Epithelial cell of proximal tubule (primary cell): ENCODE measurements around the gene IL1R2. TPM values are rescaled to one million over a fixed set of nuclear protein-coding genes. Genes with fewer than 3 reads are reported as not detected.

Experiments used
- DNase-seq: peaks from one replicate; pipeline ENCODE4 v3.0.0-alpha.2; 2011; ENCODE audit warnings: low read depth
- H3K4me3 ChIP-seq: 2 replicates; pipeline ENCODE4 v1.5.1; 2011; ENCODE audit warnings: low read depth, mild to moderate bottlenecking, low read length
- CTCF ChIP-seq: conservative IDR thresholded peaks from 2 replicates; pipeline ENCODE4 v1.5.1; 2012; ENCODE audit warnings: low read depth, mild to moderate bottlenecking, low read length
- total RNA-seq: library from RNA; depleted of rRNA; stranded (reverse); fragments of >200 nt; gene quantifications from 2 replicates; pipeline ENCODE4 v1.2.3, GENCODE V29; 2015

Gene IL1R2
- total RNA-seq, 1 donor from 2014 or later = 5.4 TPM

- H3K4me3 ChIP-seq = no peak overlapping the region
- no peak for TF ChIP-seq CTCF
- no peak for DNase-seq
Measured at GRCh38 chr2:102044967-102045489, 53.3 kb downstream of the IL1R2 start.

DNA sequence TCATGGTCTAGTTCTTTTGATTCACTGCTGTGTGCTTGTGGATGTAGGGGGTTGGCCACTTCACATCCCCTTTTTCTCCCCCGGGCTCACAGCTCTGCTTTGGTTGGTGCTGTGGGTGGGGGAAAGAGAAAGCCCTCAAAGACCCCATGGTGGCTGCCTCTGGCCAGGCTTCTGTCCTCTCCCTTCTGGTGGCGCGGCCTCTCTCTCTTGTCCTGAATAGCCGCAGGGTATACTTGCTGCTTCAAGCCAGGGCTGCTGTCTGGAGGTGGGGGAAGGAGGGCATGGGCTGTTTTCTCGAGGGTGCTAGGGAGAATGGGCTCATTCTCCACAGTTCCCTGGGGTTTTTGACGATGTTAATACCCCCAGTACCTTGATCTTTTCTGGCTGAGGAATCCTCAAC, 53.9 kb downstream of the IL1R2 start:
- no peak for TF ChIP-seq CTCF
- H3K4me3 ChIP-seq = no peak overlapping the region
- no peak for DNase-seq

DNA sequence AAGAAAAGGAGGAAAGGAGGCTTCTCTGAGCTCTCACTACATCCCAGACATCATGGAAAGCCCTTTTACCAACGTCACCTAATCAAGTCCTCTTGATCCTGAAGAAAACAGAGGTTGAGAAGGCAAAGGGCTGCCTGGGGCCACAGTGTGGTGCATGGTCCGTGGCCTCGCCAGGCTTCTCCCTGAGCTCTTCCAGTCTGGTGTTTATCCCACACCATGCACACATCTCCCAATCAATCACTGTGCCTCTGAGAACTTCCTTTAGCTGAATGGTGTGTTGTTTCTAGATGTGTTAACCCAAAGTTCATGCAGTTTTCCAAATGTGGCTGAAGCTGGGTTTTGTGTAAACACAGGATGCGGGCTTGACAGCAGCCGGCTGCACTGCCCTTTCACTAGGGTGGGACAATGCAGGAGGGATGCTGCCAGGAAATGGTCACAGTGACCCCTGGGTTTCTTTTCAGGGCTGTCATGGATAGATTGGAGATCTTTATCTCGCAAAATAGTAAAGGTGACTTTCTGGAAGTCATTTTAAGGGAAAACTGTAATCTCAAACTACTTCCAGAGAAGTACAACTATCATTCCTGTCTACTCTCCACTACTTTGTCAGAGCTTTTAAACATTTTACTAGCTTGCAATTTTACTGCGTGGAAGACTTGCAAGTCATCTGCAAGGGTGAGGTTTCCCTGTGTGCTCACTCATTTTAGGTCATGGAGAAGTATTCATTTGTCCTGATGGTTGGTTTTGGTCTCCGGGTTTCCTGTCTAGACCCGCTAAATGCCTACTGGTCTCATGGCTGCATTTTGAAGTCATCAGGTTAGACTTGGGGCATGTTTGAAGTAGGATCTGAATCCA, 54.6 kb downstream of the IL1R2 start:
- DNase-seq = no peak
- H3K4me3 ChIP-seq = no peak overlapping the region
- no peak for TF ChIP-seq CTCF

DNA sequence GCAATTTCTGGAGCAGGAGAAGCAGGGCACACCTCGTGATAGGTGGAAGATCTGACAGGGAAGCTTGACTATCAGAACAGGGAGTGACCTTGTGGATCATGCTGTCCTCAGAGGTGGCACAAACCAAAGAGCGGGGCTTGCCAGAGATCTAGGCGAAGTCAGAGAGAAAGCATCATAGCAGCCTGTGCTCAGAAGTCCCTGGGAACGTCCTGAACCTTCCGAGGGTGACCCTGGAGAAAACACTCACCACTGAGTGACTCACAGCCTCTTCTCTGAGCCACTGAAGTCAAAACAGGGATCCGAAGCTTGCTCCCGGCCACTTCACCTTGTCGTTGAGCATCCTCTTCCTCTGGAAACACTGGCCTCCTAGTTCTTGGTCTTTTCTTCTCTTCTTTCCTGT, 56.7 kb downstream of the IL1R2 start:
- no peak overlapping the region for H3K4me3 ChIP-seq
- no peak for DNase-seq
- TF ChIP-seq CTCF = no peak

- no peak for TF ChIP-seq CTCF
- DNase-seq = no peak
- no peak overlapping the region for H3K4me3 ChIP-seq
Measured at GRCh38 chr2:102049756-102050443, 58.1 kb downstream of the IL1R2 start.

GRCh38 chr2:102050854-102051391, 59.2 kb downstream of the IL1R2 start:
- TF ChIP-seq CTCF = no peak

More at GRCh38 chr2:102050854-102051391, 59.2 kb downstream of the IL1R2 start:
- no peak overlapping the region for H3K4me3 ChIP-seq
- DNase-seq = no peak
